GM21717 (cell line): Measurements from ENCODE around the gene LTA4H.

Experiments used
- ATAC-seq: cut with Tn5 transposase; IDR thresholded peaks from one replicate; pipeline ENCODE4 v1.9.1; 2021; ENCODE audit warnings: mild to moderate bottlenecking, moderate library complexity; ENCODE audit not compliant: unreplicated experiment

Gene LTA4H

DNA sequence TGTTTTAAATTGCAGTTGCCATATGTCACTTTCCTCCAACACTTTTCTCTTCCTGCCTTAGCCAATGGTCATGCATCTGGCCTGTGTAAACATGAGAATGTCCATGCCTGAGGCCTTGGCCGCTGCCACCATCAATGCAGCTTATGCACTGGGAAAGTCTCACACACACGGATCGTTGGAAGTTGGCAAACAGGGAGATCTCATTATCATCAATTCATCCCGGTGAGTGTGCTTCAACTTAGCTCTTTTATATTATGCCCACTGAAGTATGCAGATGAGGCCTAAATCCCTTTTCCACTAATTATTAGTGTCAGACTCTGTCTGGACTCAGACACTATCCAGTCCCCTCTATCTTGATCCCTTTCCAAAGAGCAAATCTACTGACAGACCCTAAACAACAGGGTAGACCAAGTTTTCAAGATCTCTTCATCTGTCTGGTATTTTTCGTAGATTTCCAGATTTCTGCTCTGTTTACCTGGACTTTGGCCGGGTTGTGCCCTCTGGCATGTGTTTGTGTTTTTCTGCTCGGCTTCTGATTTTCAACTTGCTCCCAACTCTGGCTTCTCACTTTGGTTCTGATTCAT lies 69.0 kb downstream of the LTA4H start:
- ATAC-seq: no peak

DNA sequence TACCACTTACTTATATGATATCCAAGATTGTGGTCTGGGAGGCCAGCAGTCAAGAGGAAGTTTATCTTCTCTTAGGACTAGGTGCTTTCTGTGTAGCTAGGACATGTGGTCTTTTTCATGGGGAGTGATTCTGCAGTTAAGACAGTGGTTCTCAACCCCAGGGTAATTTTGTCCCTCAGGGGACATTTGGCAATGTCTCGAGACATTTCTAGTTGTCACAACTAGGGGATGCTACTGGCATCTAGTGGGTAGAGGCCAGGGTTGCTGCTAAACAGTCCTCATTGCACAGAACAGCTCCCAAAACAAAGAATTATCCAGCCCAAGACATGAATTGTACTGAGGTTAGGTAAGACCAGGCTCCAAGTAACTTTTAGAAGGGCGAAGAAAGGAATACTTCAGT lies 72.3 kb downstream of the LTA4H start:
- ATAC-seq: no peak

DNA sequence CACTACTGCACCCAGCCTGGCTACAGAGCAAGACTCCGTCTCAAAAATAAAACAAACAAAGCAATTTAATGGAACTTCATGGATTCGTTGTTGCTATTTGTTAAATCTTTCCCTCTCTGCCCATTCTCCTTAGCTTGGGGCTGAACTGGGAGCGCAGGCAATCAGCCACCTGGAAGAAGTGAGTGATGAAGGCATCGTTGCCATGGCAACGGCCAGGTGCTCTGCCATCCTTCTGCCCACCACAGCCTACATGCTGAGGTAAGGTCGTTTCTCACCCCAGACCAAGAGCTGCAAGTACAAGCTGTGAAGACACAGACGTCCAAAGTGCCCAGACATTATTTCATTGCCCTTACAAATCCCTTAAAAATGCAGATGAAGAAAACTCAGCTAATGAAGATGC lies 73.2 kb downstream of the LTA4H start:
- ATAC-seq: no peak

DNA sequence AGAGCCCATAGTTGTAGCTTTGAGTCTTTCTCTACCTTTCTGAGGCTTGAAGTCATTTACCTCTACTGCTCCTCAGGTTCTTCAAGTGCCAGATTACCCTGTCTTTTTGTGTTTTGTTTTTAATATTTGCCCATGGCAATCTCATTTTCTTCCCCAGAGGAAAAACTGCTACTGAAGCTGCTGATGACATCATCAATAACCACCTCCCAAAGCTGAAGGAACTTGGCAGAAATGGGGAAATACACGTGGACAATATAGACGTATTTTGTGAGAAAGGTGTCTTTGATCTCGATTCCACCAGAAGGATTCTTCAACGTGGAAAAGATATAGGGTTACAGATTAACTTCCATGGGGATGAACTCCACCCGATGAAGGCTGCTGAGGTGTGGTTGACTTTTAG lies 75.1 kb downstream of the LTA4H start:
- no peak for ATAC-seq

DNA sequence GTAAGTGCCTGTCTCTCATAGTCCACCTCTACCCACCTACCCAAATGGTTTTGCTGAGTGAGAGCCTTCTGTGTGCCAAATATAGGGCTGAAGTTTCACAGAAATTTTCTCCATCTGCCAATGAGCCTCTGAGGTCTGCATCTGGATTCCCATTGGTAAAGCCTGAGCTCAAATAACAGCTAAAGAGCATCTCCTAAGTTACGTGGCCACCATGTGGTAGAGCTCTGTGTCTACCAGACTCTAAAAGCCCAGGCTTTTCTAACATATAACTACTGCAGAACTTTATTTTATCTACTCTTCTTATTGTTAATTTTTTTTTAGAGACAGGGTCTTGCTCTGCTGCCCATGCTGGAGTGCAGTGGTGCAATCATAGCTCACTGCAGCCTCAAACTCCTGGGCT lies 76.3 kb downstream of the LTA4H start:
- no peak for ATAC-seq

DNA sequence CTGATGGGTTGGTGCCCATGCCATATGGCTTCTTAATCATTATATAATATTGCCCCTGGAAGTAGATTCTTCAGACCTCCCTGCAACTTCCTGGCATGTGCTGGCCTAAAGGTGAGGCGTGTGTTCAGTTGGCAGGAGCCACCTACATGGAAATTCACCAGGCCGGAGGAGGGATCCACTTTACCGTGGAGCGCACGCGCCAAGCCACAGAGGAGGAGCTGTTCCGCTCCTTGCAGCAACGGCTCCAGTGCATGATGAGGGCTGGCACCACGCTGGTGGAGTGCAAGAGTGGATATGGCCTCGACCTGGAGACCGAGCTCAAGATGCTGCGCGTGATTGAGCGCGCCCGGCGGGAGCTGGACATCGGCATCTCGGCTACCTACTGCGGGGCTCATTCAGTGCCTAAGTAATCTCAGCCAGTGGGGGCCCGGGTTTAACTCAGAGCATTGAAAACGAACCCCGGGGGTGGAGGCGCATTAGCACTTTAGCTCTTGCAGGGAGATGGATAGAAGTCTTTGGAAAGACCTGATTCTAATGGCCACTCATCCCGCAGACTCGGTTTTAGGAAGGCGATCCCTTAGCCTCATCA lies 78.7 kb downstream of the LTA4H start:
- ATAC-seq: no peak

DNA sequence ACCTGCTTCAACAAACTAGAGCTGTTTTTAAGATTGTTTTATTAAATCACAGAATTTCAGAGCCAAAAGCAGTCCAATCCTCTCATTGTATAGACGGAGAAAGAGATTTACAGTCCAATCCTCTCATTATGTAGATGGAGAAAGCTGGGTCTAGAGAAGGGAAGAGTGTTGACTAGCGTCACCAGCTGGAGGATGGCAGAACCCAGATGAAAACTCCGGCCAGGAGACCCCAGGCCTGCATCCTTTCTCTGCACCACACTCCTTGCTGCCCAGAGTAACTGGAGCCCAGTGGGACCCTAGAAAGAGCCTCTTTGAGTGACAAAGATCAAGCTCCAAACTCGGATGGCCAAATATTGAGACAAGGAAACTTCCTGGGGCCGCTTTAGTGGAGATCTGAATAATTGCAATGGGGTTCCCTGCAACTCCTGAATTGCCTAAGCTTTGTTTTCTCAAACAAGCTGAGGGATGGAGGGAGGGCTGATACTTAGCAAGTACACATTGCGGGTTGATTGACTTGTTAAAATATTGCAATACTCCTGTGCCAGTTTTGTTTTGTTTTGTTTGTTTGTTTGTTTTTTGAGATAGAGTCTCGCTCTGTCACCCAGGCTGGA lies 79.7 kb downstream of the LTA4H start:
- no peak for ATAC-seq

DNA sequence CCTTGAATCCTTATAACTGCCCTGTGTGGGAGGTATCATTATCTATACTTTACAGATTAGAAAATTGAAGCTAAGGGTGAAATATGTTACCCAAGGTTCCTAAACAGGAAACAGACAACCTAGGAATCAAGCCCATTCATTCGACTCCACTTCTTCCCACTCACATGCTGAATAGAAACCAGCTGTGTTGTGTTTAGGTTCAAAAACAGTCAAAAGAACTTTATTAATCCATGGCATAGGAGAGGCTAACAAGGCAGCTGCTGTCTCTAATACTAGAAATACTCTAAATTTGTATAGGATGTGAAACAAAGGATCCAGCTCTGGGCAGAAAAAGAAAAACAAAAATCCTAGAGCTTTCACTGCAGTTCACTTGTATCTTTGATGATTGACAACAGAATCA lies 82.4 kb downstream of the LTA4H start:
- no peak for ATAC-seq

DNA sequence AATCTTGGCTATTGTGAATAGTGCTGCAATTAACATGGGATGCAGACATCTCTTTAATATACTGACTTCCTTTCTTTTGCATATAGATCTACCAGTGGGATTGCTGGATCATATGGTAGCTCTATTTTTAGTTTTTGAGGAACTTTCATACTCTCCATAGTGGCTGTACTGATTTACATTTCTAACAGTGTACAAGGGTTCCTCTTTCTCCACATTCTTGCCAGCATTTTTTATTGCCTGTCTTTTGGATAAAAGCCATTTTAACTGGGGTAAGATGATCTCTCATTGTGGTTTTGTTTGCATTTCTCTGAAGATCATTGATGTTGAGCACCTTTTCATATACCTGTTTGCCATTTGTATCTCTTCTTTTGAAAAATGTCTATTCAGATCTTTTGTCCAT lies 83.9 kb downstream of the LTA4H start:
- no peak for ATAC-seq
